Ecto neural progenitor cell (in vitro differentiated cells): ENCODE data around the gene KIF13A.
"Not testable (repeated sequence)": the region's sequence is repeated elsewhere in the genome, so short reads cannot be mapped to it uniquely, and the experiment has no call there.

ENCODE experiments used
- DNase-seq: peaks from one replicate; pipeline ENCODE4 v3.0.0-alpha.2; 2018; ENCODE audit warnings: low spot score

The KIF13A gene

DNA sequence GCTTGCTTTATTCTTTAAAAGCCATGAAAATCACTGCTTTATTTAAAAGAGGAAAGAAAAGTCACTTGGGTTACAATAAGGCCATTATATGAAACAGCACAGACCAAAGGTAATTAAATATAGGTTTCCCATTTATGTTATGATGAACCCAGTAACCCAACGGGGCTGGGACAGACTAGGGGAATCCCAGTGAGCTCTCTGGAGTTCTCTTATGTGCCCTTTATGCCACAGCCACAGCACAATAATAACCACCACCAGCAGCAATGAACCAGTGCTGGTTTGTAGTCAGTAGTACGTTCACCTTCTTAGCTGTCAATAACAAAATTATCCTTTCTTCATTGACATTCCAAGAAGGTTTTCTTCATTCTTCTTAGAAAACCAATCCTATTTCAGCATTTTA, 87.4 kb downstream of the KIF13A start:
- no peak for DNase-seq

DNA sequence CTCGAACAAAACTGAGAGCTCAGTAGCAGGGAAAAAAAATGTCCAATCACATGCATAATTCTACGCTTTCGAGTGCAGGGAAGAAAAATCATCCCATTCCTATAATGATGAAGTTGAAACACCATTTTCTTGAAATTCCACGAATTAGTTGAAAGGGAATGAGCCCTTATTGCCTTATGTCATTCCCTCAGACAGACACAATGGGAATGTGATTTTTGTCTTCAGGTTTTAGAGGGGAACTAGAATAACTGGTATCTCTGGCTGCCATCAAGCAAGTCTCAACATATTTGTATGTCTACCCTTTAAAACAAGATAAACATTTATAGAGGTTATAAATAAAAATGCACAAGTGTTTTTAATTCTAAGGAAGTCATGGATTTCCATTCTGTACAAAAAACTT, 87.9 kb downstream of the KIF13A start:
- no peak for DNase-seq

DNA sequence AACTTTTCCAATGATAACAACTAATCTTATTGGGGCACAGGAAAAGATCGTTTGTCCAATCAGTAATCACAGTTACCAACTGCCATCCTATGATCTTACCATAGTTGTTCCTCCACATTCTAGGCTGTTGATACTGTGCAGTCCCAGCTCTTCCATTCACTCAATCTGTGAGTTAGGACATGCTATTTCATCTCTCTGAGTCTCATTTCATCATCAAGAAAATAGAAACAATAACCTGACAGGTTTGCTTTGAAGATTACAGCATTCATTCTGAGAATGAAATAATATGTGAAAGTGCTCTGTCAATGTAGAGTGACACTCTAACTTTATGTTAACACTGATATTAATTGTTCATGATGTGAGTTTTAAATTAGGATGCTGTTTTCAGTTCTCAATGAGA, 89.8 kb downstream of the KIF13A start:
- DNase-seq, result no peak

DNA sequence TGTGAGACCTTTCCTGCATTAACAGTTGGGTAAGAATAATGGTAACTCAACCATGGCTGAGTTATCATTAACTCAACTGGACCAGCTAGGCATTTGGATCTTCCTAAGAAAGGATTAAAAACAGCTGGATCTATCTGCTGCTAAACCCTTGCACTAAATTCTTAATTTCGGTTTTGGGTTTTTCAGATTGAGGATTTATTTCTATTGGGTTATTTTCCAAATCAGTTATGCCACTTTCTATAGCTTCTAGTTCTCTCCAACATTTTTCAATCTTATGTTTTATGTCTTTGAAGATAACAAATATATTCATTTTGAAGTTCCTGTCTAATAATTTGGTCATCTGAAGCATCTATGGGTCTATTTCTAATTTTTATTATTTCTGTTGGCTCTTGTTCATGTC, 92.5 kb downstream of the KIF13A start:
- DNase-seq, result no peak

DNA sequence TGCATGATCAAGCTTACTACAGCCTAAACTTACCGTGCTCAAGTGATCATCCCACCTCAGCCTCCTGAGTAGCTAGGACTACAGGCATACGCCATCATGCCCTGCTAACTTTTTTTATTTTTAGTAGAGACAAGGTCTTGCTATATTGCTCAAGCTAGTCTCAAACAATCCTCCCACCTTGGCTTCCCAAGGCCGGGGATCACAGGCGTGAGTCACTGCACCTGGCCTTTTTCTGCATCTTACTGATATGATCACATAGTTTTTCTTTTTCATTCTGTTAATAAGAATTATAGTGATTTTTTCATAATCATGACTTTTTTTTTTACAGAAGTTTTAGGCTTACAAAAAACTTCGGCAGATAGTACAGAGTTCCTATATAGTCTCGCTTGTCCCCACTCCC, 93.2 kb downstream of the KIF13A start:
- DNase-seq, result no peak

DNA sequence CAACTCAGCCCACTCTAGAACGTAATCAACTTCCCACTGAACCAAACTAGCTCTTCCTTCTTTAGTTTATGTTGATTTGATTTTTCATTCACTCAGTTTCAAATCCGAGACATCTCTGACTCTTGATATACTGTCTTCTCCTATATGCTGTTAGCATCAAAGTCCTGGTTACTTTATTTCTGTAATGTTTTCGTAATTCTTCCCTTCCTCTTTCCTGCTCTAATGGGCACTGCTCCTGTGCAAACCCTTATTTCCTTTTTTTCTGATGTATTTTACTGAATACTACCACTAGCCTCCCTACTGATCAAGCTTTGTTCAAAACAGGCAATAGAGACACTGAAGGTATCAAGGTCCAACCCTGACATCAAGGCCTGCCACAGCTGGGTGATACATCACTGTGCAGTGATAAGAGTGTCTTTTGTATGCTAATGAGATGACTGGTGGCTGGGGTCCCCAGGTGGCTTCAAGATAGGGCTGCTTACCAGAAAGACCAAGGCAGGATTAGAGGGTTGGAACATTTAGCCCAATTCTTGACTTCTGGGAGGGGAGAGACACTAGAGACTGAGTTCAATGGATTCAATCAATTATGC, 95.2 kb downstream of the KIF13A start:
- DNase-seq, result no peak

DNA sequence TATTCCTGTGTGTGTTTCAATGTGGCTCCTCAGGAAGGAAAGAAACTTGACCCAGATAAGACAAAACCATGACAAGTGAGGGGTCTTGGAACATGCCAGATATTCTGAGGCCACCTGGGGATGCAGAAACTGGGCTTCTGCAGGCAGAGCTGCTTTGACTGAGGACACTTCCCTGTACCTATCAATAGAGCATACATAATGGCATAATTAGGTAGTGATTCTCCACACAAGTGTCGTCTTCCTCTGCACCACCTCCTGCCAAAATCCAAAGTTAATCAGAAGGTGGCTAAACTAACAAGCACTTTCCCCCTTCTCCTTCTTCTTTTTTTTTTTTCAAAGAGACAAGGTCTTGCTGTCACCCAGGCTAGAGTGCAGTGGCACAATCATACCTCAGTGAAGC, 97.1 kb downstream of the KIF13A start:
- DNase-seq, result no peak

DNA sequence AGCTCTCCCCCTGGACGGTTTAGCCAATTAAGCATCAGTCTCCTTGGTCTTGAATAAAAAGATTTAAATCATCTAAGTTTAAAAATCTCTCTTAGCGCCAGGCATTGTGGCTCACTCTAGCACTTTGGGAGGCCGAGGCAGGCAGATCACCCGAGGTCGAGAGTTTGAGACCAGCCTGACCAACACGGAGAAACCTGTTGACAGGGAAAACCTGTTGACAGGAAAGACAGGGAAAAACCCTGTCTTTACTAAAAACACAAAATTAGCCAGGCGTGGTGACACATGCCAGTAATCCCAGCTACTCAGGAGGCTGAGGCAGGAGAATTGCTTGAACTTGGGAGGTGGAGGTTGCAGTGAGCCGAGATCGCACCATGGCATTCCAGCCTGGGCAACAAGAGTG, 97.7 kb downstream of the KIF13A start:
- not testable (repeated sequence) for DNase-seq

DNA sequence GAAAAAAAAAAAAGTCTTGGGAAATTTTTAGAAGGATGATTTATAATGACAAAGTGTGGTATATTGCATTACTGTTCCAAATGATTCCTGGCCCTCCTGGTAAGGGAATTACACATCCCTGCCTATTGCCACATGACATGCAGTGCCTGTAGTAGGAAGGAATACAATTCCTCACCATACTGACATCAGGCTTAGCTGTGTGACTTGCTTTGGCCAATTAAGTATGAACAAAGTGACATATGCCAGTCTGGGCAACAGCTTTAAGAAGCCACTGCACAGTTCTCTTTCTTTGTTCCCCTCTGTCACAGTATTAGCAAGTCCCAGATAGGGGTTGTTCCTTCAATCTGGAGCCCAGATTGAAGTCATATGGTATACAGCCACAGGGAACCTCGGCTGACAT, 100.5 kb downstream of the KIF13A start:
- no peak for DNase-seq

DNA sequence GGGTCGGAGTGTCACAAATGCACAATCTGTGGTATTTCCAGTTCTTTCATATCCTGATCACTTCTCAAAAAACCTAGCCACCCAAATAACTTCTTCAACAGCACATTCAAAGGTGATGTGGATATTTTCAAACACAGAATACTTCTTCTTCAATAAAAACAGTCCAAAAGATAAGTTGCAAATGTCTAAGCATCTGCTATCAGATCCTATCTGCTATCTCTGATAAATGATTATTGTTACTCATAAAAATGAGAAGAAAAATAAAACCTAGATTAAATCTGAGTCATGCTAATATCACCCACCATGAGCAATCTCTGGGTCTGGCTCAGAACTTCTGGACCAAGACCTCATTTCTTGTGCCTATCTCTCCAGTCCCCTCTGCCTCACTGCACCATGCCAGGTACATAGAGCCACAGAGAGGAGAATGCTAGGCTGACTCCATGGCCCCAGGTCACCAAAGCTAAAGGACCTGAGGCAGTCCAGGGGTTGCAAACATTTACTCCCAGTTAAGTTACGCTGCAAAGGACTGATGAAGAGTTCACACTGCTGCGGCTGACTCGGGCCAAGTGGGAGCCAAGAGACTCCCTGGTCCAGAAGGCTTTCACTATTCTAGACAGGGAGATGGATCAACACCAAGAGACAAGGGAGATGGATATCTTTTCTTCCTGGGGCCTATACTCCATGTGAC, 101.4 kb downstream of the KIF13A start:
- DNase-seq, result no peak

DNA sequence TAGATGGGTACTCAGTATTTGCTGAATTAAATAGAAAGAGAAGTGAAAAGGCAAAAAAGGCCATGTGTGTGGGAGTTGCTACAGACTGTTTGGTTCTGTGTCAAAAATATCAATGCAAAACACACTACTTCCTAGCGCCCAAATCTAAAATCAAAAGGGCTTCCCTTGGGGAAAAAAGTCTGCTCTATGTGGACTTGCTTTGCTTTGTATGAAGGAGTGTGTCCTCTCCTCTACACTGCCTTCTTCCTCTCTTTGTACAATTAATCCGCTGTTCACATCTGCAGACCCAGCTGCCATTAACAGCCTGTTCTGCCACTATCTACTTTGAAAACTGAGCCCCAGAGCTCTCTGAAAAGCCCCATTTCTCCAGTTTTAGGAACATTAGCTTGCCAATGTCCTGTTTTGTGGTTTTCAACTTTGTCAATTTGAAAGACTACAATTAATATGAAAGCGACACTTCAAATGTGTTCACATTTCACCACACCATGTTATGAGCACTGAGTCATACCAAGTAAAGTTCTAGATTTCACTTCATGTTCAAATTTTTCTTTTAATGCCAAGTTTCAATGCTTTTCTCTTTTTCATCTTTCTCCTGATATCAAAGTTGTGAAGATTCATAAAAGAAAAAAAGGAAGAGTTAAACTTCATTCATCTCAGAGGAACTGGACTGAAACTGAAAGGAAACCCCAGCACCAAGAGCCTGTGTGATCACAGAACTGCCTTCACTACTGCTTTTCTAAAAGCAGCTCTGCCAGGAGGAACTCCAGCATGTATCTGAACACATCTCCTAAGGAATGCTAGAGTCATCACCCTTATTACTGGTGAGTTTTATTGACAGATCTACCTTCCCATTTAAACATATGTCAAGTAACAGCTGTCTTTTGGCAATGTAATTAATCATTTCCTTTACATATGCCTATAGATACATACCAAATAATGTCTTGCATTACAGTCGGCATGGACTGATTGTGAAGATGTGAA, 102.6 kb downstream of the KIF13A start:
- no peak for DNase-seq

DNA sequence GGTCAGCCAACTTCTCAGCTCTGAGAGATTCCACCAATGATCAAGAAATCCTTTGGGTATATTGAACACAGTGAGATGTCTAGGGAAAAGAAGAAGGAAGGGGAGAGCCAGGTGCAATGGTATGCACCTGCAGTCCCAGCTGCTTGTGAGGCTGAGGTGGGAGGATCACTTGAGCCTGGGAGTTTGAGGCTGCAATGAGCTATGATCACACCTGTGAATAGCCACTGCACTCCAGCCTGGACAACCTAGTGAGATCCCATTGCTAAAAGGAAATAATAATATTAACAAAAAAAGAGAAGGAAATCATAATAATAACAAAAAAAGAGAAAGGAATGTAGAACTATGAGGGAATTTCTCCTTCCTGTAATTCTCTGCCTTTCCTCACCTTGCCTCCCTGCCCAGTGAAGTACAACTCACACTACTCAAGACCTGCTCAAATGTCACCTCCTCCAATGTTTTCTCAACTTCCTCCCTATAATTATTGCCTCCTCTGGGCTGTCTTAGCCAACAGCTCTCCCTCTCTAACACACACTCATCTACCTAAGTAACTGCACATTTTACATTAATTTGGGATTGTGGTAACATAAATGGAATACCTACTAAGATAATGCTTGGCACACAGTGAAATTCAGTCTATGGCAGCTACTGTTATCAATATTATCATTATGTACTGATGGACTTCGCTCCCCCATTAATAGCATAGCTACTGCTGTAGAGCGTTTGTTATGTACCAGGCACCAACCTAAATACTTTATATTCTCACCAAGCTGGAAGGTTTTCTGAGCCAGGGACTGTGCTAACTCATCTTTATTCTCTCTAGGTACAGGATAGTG, 103.6 kb downstream of the KIF13A start:
- no peak for DNase-seq

DNA sequence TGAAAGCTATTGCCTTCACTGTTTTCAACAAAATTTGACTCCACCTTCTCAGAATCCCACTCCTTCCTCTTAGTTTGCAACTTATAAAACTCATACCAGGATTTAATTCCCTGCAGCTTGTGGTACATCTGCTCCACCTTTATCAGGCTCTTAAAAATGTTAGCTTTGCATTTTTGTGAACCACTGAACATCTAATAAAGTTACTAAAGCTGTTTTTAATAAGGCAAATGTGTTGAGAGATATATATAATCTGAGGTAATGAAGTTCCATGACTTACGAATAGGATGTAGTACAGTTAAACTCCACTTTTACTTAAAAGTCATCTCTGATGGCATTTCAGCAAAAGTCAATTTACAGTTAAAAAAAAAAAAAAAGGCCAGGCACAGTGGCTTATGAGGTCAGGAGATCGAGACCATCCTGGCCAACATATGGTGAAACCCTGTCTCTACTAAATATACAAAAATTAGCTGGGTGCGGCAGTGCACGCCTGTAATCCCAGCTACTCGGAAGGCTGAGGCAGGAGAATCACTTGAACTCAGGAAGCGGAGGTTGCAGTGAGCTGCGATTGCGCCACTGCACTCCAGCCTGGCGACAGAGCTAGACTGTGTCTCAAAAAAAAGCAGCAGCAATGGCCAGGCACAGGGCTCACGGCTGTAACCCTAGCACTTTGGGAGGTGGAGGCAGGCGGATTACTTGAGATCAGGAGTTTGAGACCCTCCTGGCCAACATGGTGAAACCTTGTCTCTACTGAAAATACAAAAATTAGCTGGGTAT, 106.2 kb downstream of the KIF13A start:
- DNase-seq, result no peak

DNA sequence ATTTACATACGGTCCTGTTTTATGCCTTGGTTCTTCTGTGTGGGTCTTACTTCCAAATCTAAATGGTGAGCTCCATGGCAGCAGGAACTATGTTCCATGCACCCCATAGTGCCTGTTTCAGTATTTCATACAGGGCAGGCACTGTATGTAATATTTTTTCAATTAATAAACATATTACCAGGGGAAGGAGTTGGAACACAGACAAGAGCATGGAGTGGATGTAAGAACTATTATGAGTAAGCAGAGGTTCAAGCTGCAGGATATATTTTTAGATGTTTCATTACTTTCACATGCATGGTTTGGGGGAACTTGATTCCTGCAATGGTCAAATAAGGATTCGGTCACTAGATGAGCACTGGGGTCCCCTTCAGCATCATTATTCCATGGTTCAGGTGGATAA, 108.3 kb downstream of the KIF13A start:
- DNase-seq, result no peak

DNA sequence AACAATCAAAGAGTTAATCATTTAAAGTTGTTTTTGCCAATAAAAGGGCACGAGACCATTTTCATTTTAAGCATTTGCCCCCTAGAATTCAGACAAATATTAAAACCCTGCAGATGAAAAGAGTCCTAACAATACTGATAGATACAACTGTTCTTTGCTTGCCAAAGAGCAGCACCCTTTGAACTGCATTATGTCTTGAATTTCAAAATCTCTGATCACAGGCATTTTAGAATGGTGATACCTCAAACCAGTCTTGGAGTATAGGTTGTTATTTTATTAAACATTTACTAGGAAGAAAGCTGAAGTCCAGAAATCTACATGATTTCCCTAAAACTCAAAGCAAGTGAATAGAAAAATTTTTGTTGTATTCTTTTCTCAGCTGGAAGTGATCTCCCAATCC, 108.7 kb downstream of the KIF13A start:
- no peak for DNase-seq

DNA sequence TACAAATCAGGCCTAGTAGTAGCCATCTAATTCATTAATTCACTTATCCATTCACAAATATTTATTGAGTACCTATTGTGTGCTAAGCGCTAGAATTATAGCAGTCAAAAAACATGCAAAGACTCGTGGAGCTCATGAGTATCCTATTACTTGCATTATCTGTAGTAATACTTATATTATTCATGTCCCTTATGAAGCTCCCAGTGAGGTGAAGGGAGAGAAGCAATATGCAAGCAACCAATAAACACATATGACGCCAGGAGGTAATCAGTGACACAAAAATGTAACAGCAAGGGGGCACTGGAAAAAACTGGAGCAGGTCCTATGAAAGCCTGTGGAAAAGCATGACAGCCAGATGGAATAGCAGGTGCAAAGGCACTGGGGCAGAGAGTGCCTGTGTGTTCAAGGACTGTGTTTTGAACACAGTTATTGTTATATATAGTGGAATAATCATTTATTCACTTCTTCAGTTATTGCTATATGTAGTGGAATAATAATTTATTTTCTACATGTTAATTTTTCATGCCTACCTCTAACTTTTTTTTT, 109.5 kb downstream of the KIF13A start:
- DNase-seq, result no peak

DNA sequence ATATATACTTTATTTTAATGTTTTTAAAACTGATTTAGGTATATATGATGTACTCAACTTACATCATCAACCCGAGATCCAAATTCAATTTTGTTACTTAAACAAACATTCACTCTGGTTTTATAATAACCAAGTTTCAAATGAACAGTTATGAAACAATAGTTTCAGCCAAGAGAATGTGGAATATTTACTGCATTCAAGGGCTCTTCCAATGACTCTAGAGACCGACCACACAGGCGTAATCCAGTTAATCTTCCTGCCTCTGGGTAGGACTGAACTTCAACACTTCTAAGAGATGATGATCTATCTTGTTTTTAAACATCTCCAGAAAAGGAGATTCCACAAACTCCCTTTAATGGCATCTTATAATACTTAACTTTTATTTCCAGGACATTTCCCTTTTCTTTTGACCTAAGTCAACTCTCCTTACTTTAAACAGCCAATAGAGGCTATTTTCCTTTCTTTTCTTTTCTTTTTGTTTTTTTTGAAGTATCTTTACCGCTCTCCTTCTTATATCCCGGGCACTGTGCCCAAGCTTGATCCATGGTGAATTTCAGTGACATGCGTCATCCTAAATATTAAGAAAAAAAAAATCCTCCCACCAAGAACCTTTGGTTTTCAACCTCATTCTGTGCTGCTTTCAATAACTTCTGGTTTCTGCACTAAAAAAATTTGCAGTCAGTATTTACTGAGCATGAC, 110.1 kb downstream of the KIF13A start:
- no peak for DNase-seq

DNA sequence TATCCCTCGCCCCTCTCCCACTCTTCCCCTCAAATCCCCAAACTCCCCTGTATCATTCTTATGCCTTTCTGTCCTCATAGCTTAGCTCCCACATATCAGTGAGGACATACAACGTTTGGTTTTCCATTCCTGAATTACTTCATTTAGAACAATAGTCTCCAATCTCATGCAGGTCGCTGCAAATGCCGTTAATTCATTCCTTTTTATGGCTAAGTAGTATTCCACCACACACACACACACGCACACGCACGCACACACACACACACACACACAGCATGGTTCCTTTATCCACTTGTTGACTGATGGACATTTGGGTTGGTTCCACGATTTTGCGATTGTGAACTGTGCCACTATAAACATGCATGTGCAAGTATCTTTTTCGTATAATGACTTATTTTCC, 112.7 kb downstream of the KIF13A start:
- no peak for DNase-seq

DNA sequence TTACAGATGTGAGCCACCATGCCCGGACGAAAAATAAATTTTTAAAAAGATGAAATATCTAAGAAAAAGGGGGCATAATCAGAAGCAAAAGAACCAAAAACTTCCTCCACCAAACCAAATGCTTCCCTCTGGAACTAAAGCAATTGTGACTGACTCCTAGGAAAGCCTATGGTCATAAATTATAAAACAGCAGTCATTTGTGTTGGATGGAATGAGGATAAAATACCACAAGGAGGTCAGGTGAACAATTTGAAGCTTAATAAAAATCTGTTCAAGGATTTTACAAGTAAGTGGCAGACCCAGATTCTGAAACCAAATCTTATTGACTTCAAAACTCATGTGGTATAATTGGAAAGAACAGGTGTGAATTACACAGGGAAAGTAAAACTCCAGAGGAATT, 114.5 kb downstream of the KIF13A start:
- DNase-seq, result no peak

DNA sequence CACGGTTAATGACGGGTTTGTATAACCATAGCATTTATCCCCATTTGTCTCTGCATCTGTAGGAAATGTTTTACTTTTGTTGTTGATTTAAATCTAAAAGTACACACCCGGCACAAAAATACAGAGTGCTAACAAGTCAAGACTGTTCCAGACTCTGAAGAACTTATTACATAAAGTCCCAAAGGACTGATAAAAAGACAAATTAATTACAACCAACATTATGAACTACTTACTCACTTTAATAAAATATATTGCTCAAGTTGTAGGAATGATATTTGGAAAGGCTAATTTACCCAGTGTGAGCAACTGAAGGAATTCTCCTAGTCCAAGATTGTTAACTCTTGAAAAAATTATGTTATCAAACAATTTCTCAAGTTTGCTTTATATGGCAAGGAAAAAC, 115.6 kb downstream of the KIF13A start:
- DNase-seq, result no peak

DNA sequence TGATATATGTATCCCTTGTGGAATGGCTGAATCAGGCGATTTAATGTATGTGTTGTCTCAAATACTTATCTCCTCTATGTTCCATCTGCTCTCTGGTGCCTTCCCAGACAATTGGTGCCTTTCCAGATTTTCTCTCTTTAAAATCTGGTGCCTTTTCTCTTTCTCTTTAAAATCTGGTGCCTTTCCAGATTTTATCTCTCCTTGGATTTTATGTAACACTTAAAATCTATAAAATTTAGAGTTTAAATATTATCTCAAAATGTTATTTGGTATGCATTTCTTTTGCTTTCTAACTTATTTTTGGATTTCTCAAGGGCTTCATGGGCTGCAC, 116.3 kb downstream of the KIF13A start:
- DNase-seq, result no peak
